OCI-LY7 (cell line): ENCODE data around the gene APH1A. TPM values are rescaled to one million over a fixed set of nuclear protein-coding genes. Genes with fewer than 3 reads are reported as not detected.

Source experiments
- BruUV-seq: library from RNA; stranded (reverse); fragments of 400-500 nt; replicated peaks from 2 replicates; lab custom pipeline; 2021; lab: Mats Ljungman, UMichigan
- CTCF ChIA-PET: fragments of 300-600 bp; sonication (Branson Sonifier 250); formaldehyde crosslinking; loops from one replicate; lab custom pipeline; 2022; ENCODE audit warnings: antibody characterized with exemption; ENCODE audit not compliant: unreplicated experiment; lab: Charles Lee
- POLR2A ChIA-PET: fragments of 300-600 bp; sonication (Branson Sonifier 250); formaldehyde crosslinking; loops from one replicate; lab custom pipeline; 2022; ENCODE audit warnings: antibody characterized with exemption; lab: Charles Lee
- DNase-seq: peaks from one replicate; pipeline ENCODE4 v3.0.0-alpha.2; 2015; ENCODE audit warnings: low spot score
- H2AFZ ChIP-seq: fragments of 200-600 bp; sonication (generic), shearing (Covaris generic); 2 replicates; pipeline ENCODE4 v1.6.1; 2014; ENCODE audit warnings: mild to moderate bottlenecking, antibody characterized with exemption, low read length, moderate library complexity
- H3K27ac ChIP-seq: fragments of 200-600 bp; sonication (generic); 2 replicates; pipeline ENCODE4 v1.5.1; 2014; ENCODE audit warnings: mixed run types, low read depth, mild to moderate bottlenecking, moderate library complexity, low read length, inconsistent platforms; ENCODE audit not compliant: poor library complexity, severe bottlenecking
- H3K36me3 ChIP-seq: fragments of 200-600 bp; sonication (generic); 2 replicates; pipeline ENCODE4 v1.6.1; 2014; ENCODE audit warnings: mild to moderate bottlenecking, antibody characterized with exemption, low read length, moderate library complexity, mixed read lengths; ENCODE audit not compliant: insufficient read depth
- H3K4me1 ChIP-seq: fragments of 200-600 bp; sonication (generic); 2 replicates; pipeline ENCODE4 v1.5.1; 2014; ENCODE audit warnings: mild to moderate bottlenecking, low read length; ENCODE audit not compliant: insufficient read depth, poor library complexity, severe bottlenecking
- H3K4me2 ChIP-seq: fragments of 200-600 bp; sonication (generic); 2 replicates; pipeline ENCODE4 v1.6.1; 2014; ENCODE audit warnings: mild to moderate bottlenecking, low read length
- H3K4me3 ChIP-seq: fragments of 200-600 bp; sonication (generic); 2 replicates; pipeline ENCODE4 v1.5.1; 2014; ENCODE audit warnings: mild to moderate bottlenecking, low read depth, low read length; ENCODE audit not compliant: poor library complexity, severe bottlenecking
- H3K79me2 ChIP-seq: fragments of 200-600 bp; sonication (generic); 2 replicates; pipeline ENCODE4 v1.6.1; 2016; ENCODE audit warnings: low read depth, mild to moderate bottlenecking, low read length, moderate library complexity, mixed read lengths; ENCODE audit not compliant: insufficient read depth
- H3K9me2 ChIP-seq: fragments of 200-600 bp; sonication (generic); 2 replicates; pipeline ENCODE4 v1.6.1; 2016; ENCODE audit warnings: mild to moderate bottlenecking, low read length, mixed read lengths; ENCODE audit not compliant: insufficient read depth
- H3K9me3 ChIP-seq: fragments of 200-600 bp; sonication (generic); 2 replicates; pipeline ENCODE4 v1.6.1; 2014; ENCODE audit warnings: mild to moderate bottlenecking, mixed run types, low read length, mixed read lengths
- H4K20me1 ChIP-seq: fragments of 200-600 bp; sonication (generic); 2 replicates; pipeline ENCODE4 v1.6.1; 2014; ENCODE audit warnings: mild to moderate bottlenecking, antibody characterized with exemption, low read length, moderate library complexity, mixed read lengths; ENCODE audit not compliant: insufficient read depth
- CTCF ChIP-seq: fragments of 200-600 bp; sonication (generic); conservative IDR thresholded peaks from 2 replicates; pipeline ENCODE4 v1.5.1; 2014; ENCODE audit warnings: mild to moderate bottlenecking, antibody characterized with exemption, low read length, moderate library complexity, mixed read lengths
- EZH2phosphoT487 ChIP-seq: fragments of 200-600 bp; sonication (generic); IDR thresholded peaks from 2 replicates; pipeline ENCODE4 v1.6.1; 2018; ENCODE audit warnings: low read depth, borderline replicate concordance, mild to moderate bottlenecking, mixed run types, antibody characterized with exemption, low read length, moderate library complexity, mixed read lengths
- intact Hi-C: fragments of 100-400 bp; cut with micrococcal nuclease; formaldehyde crosslinking; loops from one replicate; pipeline ENCODE4 v1.10.0; 2022; ENCODE audit not compliant: unreplicated experiment
- total RNA-seq, 2 experiments: library from RNA; depleted of rRNA in 1 of 2; stranded (reverse); fragments of >200 nt in 1 of 2; shearing (Covaris generic) in 1 of 2; gene quantifications; 2 replicates each; pipeline ENCODE4 v1.2.3, GENCODE V29; 2014 to 2022

APH1A gene
- total RNA-seq, 2 experiments from 2014 or later = 113 to 124 TPM

GRCh38 chr1:150288382-150288781 lies 19.6 kb upstream of the APH1A start:
- Histone ChIP-seq H3K9me3 (no peaks in the 10 kb centered on the region), H3K4me3 (no peak overlapping the region), H3K79me2 (no peaks in the 10 kb centered on the region), H4K20me1 (no peaks in the 10 kb centered on the region), H3K27ac (no peak overlapping the region), H2AFZ (no peak overlapping the region), H3K4me2 (no peak overlapping the region), H3K4me1 (peaks cover 7% of the 10 kb centered on the region), H3K36me3 (no peaks in the 10 kb centered on the region), H3K9me2 (no peaks in the 10 kb centered on the region)
- intact Hi-C loops = loop anchor here (5.0 kb wide), 1 partner anchor 41 kb away; no protein-coding TSS in a partner anchor
- POLR2A ChIA-PET = no interaction called here
- TF ChIP-seq EZH2phosphoT487 = no peak
- TF ChIP-seq CTCF = no peak
- CTCF ChIA-PET = interaction anchor here (0.6 kb wide), 1 partner anchor 15 kb away, joined by 4 read pairs; no protein-coding TSS in a partner anchor
- no peak for DNase-seq
- BruUV-seq = no TSS peak

- no peak overlapping the region for H3K4me2 ChIP-seq
- POLR2A ChIA-PET = no interaction called here
- CTCF ChIA-PET = no interaction called here
Observed at GRCh38 chr1:150283260-150283659, 14.4 kb upstream of the APH1A start.

More at GRCh38 chr1:150283260-150283659, 14.4 kb upstream of the APH1A start:
- no peak for DNase-seq
- Histone ChIP-seq H3K27ac (no peak overlapping the region), H3K36me3 (no peaks in the 10 kb centered on the region), H3K4me1 (peaks cover 7% of the 10 kb centered on the region), H4K20me1 (no peaks in the 10 kb centered on the region), H3K79me2 (no peaks in the 10 kb centered on the region), H3K4me3 (no peak overlapping the region), H3K9me3 (no peaks in the 10 kb centered on the region), H3K9me2 (no peaks in the 10 kb centered on the region), H2AFZ (no peak overlapping the region)
- TF ChIP-seq CTCF = no peak
- TF ChIP-seq EZH2phosphoT487 = no peak
- BruUV-seq = no TSS peak
- intact Hi-C loops = no loop called here
